ENCODE results near the gene MBP. TPM values are rescaled to one million over a fixed set of nuclear protein-coding genes. Genes with fewer than 3 reads are reported as not detected.

MBP gene
- total RNA-seq, 1 experiment from 2014 or later: 31.6 TPM

- Mint-ChIP-seq H3K27me3 (ENCODE audit: insufficient read depth, unreplicated experiment) (no peaks in the 10 kb centered on the region), H3K4me1 (ENCODE audit: insufficient read depth, unreplicated experiment) (no peaks in the 10 kb centered on the region), H3K27ac (ENCODE audit: low read depth, unreplicated experiment) (no peak overlapping the region), H3K9me3 (ENCODE audit: unreplicated experiment) (no peaks in the 10 kb centered on the region), H3K4me3 (ENCODE audit: unreplicated experiment) (no peak overlapping the region), H3K36me3 (ENCODE audit: insufficient read depth, unreplicated experiment) (peaks cover 60% of the 10 kb centered on the region)
- DNase-seq (ENCODE audit: unreplicated experiment): no peak
- ChIA-PET CTCF (interaction anchor here (1.0 to 3.4 kb wide), 4 partner anchors 24 to 253 kb away, joined by 3 to 13 read pairs (median 6); no protein-coding TSS in a partner anchor), POLR2A (no interaction called here)
- BruUV-seq (replicated peaks): no TSS peak
- TF ChIP-seq, protein P1, sequence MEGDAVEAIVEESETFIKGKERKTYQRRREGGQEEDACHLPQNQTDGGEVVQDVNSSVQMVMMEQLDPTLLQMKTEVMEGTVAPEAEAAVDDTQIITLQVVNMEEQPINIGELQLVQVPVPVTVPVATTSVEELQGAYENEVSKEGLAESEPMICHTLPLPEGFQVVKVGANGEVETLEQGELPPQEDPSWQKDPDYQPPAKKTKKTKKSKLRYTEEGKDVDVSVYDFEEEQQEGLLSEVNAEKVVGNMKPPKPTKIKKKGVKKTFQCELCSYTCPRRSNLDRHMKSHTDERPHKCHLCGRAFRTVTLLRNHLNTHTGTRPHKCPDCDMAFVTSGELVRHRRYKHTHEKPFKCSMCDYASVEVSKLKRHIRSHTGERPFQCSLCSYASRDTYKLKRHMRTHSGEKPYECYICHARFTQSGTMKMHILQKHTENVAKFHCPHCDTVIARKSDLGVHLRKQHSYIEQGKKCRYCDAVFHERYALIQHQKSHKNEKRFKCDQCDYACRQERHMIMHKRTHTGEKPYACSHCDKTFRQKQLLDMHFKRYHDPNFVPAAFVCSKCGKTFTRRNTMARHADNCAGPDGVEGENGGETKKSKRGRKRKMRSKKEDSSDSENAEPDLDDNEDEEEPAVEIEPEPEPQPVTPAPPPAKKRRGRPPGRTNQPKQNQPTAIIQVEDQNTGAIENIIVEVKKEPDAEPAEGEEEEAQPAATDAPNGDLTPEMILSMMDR (IDR thresholded peaks at IDR 0.05; ENCODE audit: unreplicated experiment): no peak
- intact Hi-C loops (cut with micrococcal nuclease): no loop called here
Observed at GRCh38 chr18:76958692-76959341, 173.8 kb downstream of the MBP start.

GRCh38 chr18:76957384-76958355, 174.9 kb downstream of the MBP start:
- H3K27ac Mint-ChIP-seq (ENCODE audit: low read depth, unreplicated experiment): no peak overlapping the region
- intact Hi-C loops (cut with micrococcal nuclease): no loop called here
- no peak overlapping the region for H3K4me3 Mint-ChIP-seq (ENCODE audit: unreplicated experiment)
- peaks cover 54% of the 10 kb centered on the region for H3K36me3 Mint-ChIP-seq (ENCODE audit: insufficient read depth, unreplicated experiment)
- POLR2A ChIA-PET: interaction anchor here (0.5 kb wide), 1 partner anchor 19 kb away, joined by 3 read pairs; no protein-coding TSS in a partner anchor
- no peak for DNase-seq (ENCODE audit: unreplicated experiment)
- no peaks in the 10 kb centered on the region for H3K27me3 Mint-ChIP-seq (ENCODE audit: insufficient read depth, unreplicated experiment)
- CTCF ChIA-PET: interaction anchor here (1.3 to 3.4 kb wide), 3 partner anchors 25 to 254 kb away, joined by 5 to 13 read pairs (median 8); no protein-coding TSS in a partner anchor
- no peaks in the 10 kb centered on the region for H3K4me1 Mint-ChIP-seq (ENCODE audit: insufficient read depth, unreplicated experiment)
- no peaks in the 10 kb centered on the region for H3K9me3 Mint-ChIP-seq (ENCODE audit: unreplicated experiment)
- BruUV-seq (replicated peaks): no TSS peak
- TF ChIP-seq, protein P1 (IDR thresholded peaks at IDR 0.05; ENCODE audit: unreplicated experiment): no peak

GRCh38 chr18:76956648-76957047, 175.9 kb downstream of the MBP start:
- TF ChIP-seq, protein P1 (IDR thresholded peaks at IDR 0.05; ENCODE audit: unreplicated experiment): no peak
- POLR2A ChIA-PET: no interaction called here
- Mint-ChIP-seq H3K36me3 (ENCODE audit: insufficient read depth, unreplicated experiment) (peaks cover 51% of the 10 kb centered on the region), H3K4me3 (ENCODE audit: unreplicated experiment) (no peak overlapping the region), H3K9me3 (ENCODE audit: unreplicated experiment) (no peaks in the 10 kb centered on the region), H3K4me1 (ENCODE audit: insufficient read depth, unreplicated experiment) (no peaks in the 10 kb centered on the region), H3K27ac (ENCODE audit: low read depth, unreplicated experiment) (no peak overlapping the region), H3K27me3 (ENCODE audit: insufficient read depth, unreplicated experiment) (no peaks in the 10 kb centered on the region)
- no peak for DNase-seq (ENCODE audit: unreplicated experiment)
- CTCF ChIA-PET: interaction anchor here (3.4 kb wide), 1 partner anchor 26 kb away, joined by 13 read pairs; no protein-coding TSS in a partner anchor
- no TSS peak for BruUV-seq (replicated peaks)
- intact Hi-C loops (cut with micrococcal nuclease): no loop called here
